Ectodermal cell (in vitro differentiated cells): Measurements from ENCODE around the gene FAM174B.

Experiments
- H3K27ac ChIP-seq: 2 replicates; pipeline ENCODE4 v1.7.0; 2013; ENCODE audit warnings: mild to moderate bottlenecking, low read depth, low read length; ENCODE audit not compliant: insufficient read depth, poor library complexity, severe bottlenecking
- H3K27me3 ChIP-seq: 2 replicates; pipeline ENCODE4 v1.7.0; 2013; ENCODE audit warnings: mild to moderate bottlenecking, low read length; ENCODE audit not compliant: insufficient read depth, control insufficient read depth, poor library complexity, severe bottlenecking
- H3K36me3 ChIP-seq: one replicate; pipeline ENCODE4 v1.7.0; 2013; ENCODE audit warnings: low read length; ENCODE audit not compliant: control insufficient read depth, insufficient read depth
- H3K4me1 ChIP-seq: one replicate; pipeline ENCODE4 v1.7.0; 2013; ENCODE audit warnings: low read length; ENCODE audit not compliant: control insufficient read depth, insufficient read depth
- H3K4me3 ChIP-seq: 2 replicates; pipeline ENCODE4 v1.7.0; 2013; ENCODE audit warnings: low read depth, low read length, control low read depth; ENCODE audit not compliant: insufficient read depth
- H3K9me3 ChIP-seq: 2 replicates; pipeline ENCODE4 v1.7.0; 2013; ENCODE audit warnings: mild to moderate bottlenecking, low read length, moderate library complexity; ENCODE audit not compliant: control insufficient read depth
- WGBS, 2 experiments: methylation state at CpG; one replicate each; pipeline ENCODE4 v1.1.7; 2013; ENCODE audit warnings: missing lambda C conversion rate in 2 of 2; 5-methylcytosine and 5-hydroxymethylcytosine counted together

The FAM174B gene

GRCh38 chr15:92631721-92632120 lies 23.9 kb downstream of the FAM174B start:
- no peaks in the 10 kb centered on the region for H3K27me3 ChIP-seq
- peaks cover 6% of the 10 kb centered on the region for H3K36me3 ChIP-seq
- H3K4me3 ChIP-seq, result no peak overlapping the region
- 89 to 95% methylated on average over 11 of the region's 11 CpGs for WGBS, 2 experiments
- peaks cover 14% of the 10 kb centered on the region for H3K4me1 ChIP-seq
- no peaks in the 10 kb centered on the region for H3K9me3 ChIP-seq
- H3K27ac ChIP-seq, result no peak overlapping the region

GRCh38 chr15:92629975-92630626 lies 25.5 kb downstream of the FAM174B start:
- WGBS, 2 experiments, result 93 to 96% methylated on average over 11 of the region's 11 CpGs
- Histone ChIP-seq H3K4me1 (peaks cover 13% of the 10 kb centered on the region), H3K9me3 (no peaks in the 10 kb centered on the region), H3K4me3 (no peak overlapping the region), H3K27ac (no peak overlapping the region), H3K36me3 (peaks cover 6% of the 10 kb centered on the region), H3K27me3 (no peaks in the 10 kb centered on the region)

GRCh38 chr15:92629276-92629974 lies 26.1 kb downstream of the FAM174B start:
- H3K36me3 ChIP-seq, result peaks cover 6% of the 10 kb centered on the region
- H3K4me1 ChIP-seq, result peaks cover 11% of the 10 kb centered on the region
- H3K4me3 ChIP-seq, result no peak overlapping the region
- no peaks in the 10 kb centered on the region for H3K27me3 ChIP-seq
- WGBS, 2 experiments, result 90 to 96% methylated on average over 11 of the region's 11 CpGs
- H3K27ac ChIP-seq, result no peak overlapping the region
- no peaks in the 10 kb centered on the region for H3K9me3 ChIP-seq

GRCh38 chr15:92627014-92627413 lies 28.6 kb downstream of the FAM174B start:
- Histone ChIP-seq H3K4me3 (no peak overlapping the region), H3K27ac (no peak overlapping the region), H3K36me3 (peaks cover 6% of the 10 kb centered on the region), H3K9me3 (no peaks in the 10 kb centered on the region), H3K27me3 (no peaks in the 10 kb centered on the region), H3K4me1 (peaks cover 16% of the 10 kb centered on the region)
- WGBS, 2 experiments, result 92 to 97% methylated on average over 11 of the region's 11 CpGs

- Histone ChIP-seq H3K4me3 (no peak overlapping the region), H3K36me3 (peaks cover 6% of the 10 kb centered on the region), H3K27me3 (no peaks in the 10 kb centered on the region), H3K4me1 (peaks cover 16% of the 10 kb centered on the region), H3K9me3 (no peaks in the 10 kb centered on the region), H3K27ac (no peak overlapping the region)
- 81 to 83% methylated on average over 3 of the region's 3 CpGs for WGBS, 2 experiments
Measured at GRCh38 chr15:92625251-92625980, 30.2 kb downstream of the FAM174B start.

- 47 to 54% methylated on average over 15 of the region's 15 CpGs for WGBS, 2 experiments
- peaks cover 4% of the 10 kb centered on the region for H3K36me3 ChIP-seq
- H3K27ac ChIP-seq, result peak overlapping the region; percentile 4
- H3K27me3 ChIP-seq, result no peaks in the 10 kb centered on the region
- H3K4me1 ChIP-seq, result peaks cover 16% of the 10 kb centered on the region
- H3K4me3 ChIP-seq, result no peak overlapping the region
- no peaks in the 10 kb centered on the region for H3K9me3 ChIP-seq
Measured at GRCh38 chr15:92624401-92624991, 31.1 kb downstream of the FAM174B start.

GRCh38 chr15:92623435-92623834 lies 32.1 kb downstream of the FAM174B start:
- WGBS, 2 experiments, result 90 to 92% methylated on average over 14 of the region's 14 CpGs

GRCh38 chr15:92621972-92622533 lies 33.5 kb downstream of the FAM174B start:
- Histone ChIP-seq H3K4me3 (no peak overlapping the region), H3K27me3 (no peaks in the 10 kb centered on the region), H3K9me3 (no peaks in the 10 kb centered on the region), H3K27ac (no peak overlapping the region), H3K36me3 (no peaks in the 10 kb centered on the region), H3K4me1 (peaks cover 24% of the 10 kb centered on the region)
- 95 to 97% methylated on average over 19 of the region's 19 CpGs for WGBS, 2 experiments

More at GRCh38 chr15:92623435-92623834, 32.1 kb downstream of the FAM174B start:
- H3K36me3 ChIP-seq, result no peaks in the 10 kb centered on the region
- H3K27ac ChIP-seq, result no peak overlapping the region
- no peaks in the 10 kb centered on the region for H3K27me3 ChIP-seq
- peaks cover 16% of the 10 kb centered on the region for H3K4me1 ChIP-seq
- no peak overlapping the region for H3K4me3 ChIP-seq
- H3K9me3 ChIP-seq, result no peaks in the 10 kb centered on the region

GRCh38 chr15:92620991-92621390 lies 34.6 kb downstream of the FAM174B start:
- Histone ChIP-seq H3K9me3 (no peaks in the 10 kb centered on the region), H3K36me3 (no peaks in the 10 kb centered on the region), H3K27me3 (no peaks in the 10 kb centered on the region), H3K4me3 (no peak overlapping the region), H3K4me1 (peaks cover 30% of the 10 kb centered on the region), H3K27ac (no peak overlapping the region)
- WGBS, 2 experiments, result 92 to 98% methylated on average over 4 to 5 of the region's 5 CpGs
